B cell (primary cell): ENCODE results near the gene NDUFA12.

Experiments
- CTCF ChIP-seq: fragments of 200-600 bp; IDR thresholded peaks from one replicate; pipeline ENCODE4 v1.8.0; 2022; ENCODE audit warnings: antibody characterized with exemption, mild to moderate bottlenecking
- EZH2 ChIP-seq: IDR thresholded peaks from 2 replicates; pipeline ENCODE4 v1.6.1; 2012; ENCODE audit warnings: borderline replicate concordance, low read depth, mild to moderate bottlenecking, moderate library complexity, low read length; ENCODE audit not compliant: insufficient read depth, poor library complexity, severe bottlenecking

- TF ChIP-seq CTCF (no peak), EZH2 (no peak)
Observed at GRCh38 chr12:94929780-94930179, 73.7 kb downstream of the NDUFA12 start.
